HG02610 (cell line): Measurements from ENCODE around the gene C9orf152.
"Not testable (repeated sequence)": the region's sequence is repeated elsewhere in the genome, so short reads cannot be mapped to it uniquely, and the experiment has no call there.

Experiments
- ATAC-seq: cut with Tn5 transposase; IDR thresholded peaks from one replicate; pipeline ENCODE4 v1.9.1; 2021; ENCODE audit warnings: mild to moderate bottlenecking, moderate library complexity; ENCODE audit not compliant: unreplicated experiment

C9orf152 gene

GRCh38 chr9:110214586-110215355 lies 6.8 kb upstream of the C9orf152 start:
- no peak for ATAC-seq

- ATAC-seq, result no peak
Observed at GRCh38 chr9:110214090-110214489, 6.1 kb upstream of the C9orf152 start.

- no peak for ATAC-seq
Observed at GRCh38 chr9:110213413-110214044, 5.6 kb upstream of the C9orf152 start.

DNA sequence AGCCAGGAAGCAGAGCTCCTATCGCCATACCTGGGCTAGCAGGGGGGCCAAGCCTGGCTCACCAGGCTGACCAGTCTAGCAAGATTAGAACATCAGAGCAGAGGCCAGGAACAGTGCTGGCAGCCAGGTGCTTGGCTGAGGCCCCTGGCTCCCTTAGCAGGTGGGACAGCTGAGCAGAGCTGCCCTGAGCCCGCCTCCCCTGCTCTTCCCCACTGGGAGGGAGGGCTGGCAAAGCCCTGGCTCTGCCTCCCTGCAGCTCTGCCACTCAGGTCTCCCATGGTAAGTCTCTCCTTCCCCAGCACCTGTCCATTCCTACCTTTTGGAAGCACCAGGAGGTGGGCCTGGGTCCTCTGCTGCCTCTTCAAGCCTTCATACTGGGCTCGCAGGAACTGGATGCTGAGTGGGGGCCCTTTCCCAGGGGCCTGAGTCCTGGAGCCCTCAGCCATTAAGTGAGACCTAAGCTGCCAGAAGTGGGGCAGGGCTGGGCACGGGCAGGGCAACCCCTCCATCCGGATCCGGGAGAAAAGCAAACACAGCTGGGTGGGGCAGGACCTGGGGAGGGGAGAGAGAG lies 803 bp downstream of the C9orf152 start:
- ATAC-seq, result no peak

- ATAC-seq, result no peak
Observed at GRCh38 chr9:110206389-110206788, 1.6 kb downstream of the C9orf152 start.

GRCh38 chr9:110205612-110206011 lies 2.3 kb downstream of the C9orf152 start:
- ATAC-seq, result not testable (repeated sequence)

GRCh38 chr9:110202232-110202631 lies 5.7 kb downstream of the C9orf152 start:
- no peak for ATAC-seq

DNA sequence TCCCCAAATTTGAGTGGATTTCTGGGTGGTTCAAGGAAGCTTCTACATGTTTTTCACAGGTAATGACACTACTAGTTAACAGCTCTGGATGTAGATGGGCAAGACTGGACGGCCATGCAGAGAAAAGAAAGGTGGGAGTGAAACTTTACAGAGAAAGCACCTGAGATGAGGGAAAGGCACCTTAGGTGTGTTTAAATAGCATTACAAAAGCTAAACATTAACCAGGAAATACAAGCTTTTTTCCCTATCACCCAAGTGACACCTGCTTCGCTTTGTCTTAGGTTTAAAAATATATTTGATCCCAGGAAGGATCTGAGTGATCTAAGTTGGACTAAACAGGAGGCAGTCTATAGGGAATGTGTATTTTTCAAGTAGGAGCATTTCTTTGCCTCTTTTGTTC lies 8.3 kb downstream of the C9orf152 start:
- ATAC-seq, result no peak

- no peak for ATAC-seq
Observed at GRCh38 chr9:110198357-110198756, 9.6 kb downstream of the C9orf152 start.

GRCh38 chr9:110197330-110198187 lies 10.4 kb downstream of the C9orf152 start:
- ATAC-seq, result no peak

DNA sequence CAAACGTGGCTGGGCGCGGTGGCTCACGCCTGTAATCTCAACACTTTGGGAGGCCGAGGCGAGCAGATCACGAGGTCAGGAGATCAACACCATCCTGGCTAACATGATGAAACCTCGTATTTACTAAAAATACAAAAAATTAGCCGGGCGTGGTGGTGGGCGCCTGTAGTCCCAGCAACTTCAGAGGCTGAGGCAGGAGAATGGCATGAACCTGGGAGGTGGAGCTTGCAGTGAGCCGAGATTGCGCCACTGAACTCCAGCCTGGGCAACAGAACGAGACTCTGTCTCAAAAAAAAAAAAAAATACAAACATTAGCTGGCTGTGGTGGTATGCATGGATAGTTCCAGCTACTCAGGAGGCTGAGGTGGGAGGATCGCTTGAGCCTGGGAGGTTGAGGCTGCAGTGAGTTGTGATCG lies 11.9 kb downstream of the C9orf152 start:
- ATAC-seq, result not testable (repeated sequence)

DNA sequence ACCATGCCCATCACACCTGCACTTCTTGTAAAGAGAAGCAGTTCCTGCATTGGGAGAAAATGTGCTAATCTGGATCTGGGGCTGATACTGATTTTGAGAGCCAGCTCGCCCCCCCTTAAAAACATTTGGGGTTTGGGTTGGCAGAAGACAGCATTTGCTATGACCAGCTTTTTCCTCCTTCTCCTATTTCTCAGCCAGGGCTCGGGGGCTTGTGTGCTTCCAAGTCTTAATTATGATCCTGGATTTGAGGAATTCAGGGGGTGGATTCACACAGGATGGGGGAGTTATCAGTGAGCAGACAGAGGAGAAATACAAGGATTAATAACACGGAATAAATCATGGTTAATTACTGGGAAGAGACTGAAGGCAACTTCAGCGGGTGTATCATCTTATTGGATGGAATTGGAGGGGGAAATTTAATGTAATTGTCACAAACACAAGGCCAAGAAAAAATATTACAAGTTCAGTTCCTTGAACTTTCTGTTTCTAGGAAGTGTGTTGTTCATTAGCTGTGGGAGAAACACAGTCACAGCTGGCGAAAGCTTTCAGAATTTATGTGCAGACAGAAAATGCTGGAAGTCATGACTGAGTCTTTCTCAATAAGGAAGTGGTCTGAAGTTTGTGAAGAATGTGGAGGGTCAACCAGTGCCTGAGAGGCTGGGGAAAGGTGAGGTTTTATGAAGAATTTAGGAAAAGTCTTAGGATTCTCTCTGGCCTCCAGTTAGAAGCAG lies 15.3 kb downstream of the C9orf152 start:
- ATAC-seq, result no peak

DNA sequence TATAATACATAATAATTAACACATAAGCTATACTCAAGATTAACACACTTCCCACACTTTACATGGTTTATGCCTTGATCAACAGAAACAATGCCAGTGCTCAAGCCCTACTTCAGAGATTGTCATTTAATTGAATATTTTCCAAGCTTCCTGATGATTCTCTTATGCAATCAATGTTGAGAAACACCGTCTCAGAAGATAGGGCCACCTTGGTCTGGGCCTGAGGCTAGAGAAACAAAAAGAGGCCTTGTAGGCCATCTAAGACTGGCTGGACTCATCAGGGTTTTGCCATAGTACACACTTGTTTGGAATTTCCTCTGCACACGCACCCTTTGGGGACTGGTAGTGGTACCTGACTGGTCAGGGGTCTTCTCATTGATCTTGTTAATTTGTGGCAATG lies 16.3 kb downstream of the C9orf152 start:
- ATAC-seq, result no peak

DNA sequence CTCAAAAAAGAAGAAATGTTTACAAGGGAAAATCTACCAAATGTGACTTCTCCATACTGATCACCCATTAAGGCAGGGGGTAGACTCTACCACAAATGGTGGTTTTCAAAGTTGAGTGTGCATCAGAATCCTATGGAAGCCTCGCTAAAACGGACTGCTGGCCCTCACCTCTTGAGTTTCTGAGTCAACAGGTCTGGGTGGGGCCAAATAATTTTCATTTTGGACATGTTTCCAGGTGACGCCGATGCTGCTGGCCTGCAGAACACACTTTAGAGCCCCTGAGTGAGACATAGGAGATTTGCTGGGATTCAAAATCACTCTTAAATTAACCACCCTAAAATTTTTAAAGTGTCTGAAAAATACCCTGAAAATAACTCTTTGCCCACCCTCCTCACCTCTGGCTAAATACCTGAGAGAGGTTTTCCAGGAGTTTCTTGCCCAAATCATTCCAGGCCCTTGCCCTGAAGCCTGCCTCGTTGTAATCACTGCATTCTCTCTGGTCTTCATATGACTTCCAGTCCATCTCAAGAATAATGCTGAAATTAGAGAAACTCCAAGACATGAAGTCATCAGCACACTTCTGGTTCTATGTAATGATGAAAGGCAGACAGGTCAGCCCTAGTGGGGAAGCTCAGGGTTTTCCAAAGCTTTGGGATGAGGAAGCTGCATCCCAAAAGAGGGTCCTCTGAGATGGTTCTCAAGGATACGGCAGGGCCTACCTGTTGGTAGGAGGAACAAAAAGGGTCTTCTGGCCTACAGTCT lies 18.2 kb downstream of the C9orf152 start:
- ATAC-seq, result no peak

- no peak for ATAC-seq
Observed at GRCh38 chr9:110188991-110189390, 19.0 kb downstream of the C9orf152 start.

DNA sequence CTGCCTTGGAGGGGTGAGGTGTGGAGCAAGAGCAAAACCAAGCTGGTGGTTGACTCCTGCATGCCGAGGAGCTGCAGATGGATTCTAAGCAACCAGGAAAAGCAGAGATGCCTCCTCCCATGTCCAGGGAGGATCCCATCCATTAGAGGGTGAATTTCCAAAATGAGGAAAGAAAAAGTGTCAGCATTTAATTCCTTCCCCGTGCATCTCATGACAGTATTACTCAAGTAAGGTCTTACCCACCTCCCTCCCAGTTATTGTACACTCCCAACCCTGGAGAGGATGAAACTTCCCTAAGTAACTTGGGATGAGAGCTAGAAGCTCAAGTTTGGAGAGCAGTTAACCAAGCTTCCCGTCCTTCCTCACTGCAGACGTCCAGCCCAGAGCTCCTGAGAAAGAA lies 19.9 kb downstream of the C9orf152 start:
- ATAC-seq, result no peak

GRCh38 chr9:110187126-110187525 lies 20.8 kb downstream of the C9orf152 start:
- no peak for ATAC-seq

DNA sequence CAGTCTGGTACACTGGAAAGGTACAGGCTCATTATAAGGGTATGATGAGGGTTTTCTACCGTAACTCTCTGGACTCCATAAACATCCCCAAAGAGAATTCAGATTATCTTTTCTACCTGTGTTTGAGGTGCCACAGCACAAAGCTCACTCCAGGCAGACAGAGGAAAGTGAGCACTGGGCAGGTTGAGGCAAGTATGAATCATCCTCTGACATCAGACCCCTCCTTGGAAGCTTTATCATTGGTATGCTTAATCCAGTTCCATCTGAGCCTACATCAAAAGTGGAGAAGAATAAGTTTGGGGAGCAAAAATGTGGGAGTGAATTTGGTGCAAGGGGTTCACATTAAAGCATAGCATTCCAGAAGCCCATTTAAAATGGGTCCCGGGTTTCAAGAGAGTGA lies 21.7 kb downstream of the C9orf152 start:
- ATAC-seq, result no peak

- ATAC-seq, result no peak
Observed at GRCh38 chr9:110185806-110186205, 22.2 kb downstream of the C9orf152 start.
